Measurements from ENCODE around the gene PTTG1IP.
"Not testable (repeated sequence)": the region's sequence is repeated elsewhere in the genome, so short reads cannot be mapped to it uniquely, and the experiment has no call there.

Gene PTTG1IP

DNA sequence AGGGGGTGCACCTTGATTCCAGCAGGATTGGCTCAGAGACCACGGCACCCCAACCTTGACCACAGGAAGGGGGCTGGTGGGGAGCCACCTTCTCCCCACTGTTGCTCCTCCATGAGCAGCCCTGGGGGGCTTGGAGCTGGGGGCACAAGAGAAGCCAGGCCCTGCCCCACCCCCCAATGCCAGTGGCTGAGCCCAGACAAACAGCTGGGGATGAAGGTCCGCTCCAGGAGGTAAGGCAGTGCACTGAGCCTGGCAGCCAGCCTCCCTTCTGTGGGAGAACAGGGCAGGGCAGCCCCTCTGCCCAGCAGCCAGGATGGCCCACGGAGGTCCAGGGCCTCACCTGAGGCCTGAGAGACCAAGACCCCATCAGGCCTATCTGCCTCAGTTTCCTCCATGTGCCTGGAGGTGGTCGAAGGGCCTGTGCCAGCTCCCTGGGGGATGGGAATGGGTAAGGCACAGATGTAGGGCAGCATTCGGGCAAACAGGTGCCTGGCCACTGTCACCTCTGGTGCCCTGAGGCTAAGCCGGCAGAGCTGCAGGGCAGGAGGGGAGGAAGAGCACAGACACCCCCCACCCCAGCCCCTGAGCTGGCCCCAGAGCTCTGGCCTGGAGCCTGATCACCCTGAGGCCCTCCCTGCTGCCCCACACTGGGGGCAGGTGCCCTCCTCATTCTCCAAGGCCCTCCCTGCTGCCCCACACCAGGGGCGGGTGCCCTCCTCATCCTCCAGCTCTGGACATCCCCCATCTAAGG lies 40.1 kb upstream of the PTTG1IP start:
- no peaks in the 10 kb centered on the region for H3K36me3 ChIP-seq (ENCODE audit: control insufficient read depth in 2 of 2, insufficient read depth in 1 of 2, low read length in 2 of 2)
- TF ChIP-seq ZNF501 (tag by site-specific recombination; IDR thresholded peaks at IDR 0.05): no peak
- TF ChIP-seq, protein P1, sequence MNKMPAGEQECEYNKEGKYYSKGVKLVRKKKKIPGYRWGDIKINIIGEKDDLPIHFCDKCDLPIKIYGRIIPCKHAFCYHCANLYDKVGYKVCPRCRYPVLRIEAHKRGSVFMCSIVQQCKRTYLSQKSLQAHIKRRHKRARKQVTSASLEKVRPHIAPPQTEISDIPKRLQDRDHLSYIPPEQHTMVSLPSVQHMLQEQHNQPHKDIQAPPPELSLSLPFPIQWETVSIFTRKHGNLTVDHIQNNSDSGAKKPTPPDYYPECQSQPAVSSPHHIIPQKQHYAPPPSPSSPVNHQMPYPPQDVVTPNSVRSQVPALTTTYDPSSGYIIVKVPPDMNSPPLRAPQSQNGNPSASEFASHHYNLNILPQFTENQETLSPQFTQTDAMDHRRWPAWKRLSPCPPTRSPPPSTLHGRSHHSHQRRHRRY (tag by site-specific recombination; IDR thresholded peaks at IDR 0.05): no peak
- TF ChIP-seq, protein P2, sequence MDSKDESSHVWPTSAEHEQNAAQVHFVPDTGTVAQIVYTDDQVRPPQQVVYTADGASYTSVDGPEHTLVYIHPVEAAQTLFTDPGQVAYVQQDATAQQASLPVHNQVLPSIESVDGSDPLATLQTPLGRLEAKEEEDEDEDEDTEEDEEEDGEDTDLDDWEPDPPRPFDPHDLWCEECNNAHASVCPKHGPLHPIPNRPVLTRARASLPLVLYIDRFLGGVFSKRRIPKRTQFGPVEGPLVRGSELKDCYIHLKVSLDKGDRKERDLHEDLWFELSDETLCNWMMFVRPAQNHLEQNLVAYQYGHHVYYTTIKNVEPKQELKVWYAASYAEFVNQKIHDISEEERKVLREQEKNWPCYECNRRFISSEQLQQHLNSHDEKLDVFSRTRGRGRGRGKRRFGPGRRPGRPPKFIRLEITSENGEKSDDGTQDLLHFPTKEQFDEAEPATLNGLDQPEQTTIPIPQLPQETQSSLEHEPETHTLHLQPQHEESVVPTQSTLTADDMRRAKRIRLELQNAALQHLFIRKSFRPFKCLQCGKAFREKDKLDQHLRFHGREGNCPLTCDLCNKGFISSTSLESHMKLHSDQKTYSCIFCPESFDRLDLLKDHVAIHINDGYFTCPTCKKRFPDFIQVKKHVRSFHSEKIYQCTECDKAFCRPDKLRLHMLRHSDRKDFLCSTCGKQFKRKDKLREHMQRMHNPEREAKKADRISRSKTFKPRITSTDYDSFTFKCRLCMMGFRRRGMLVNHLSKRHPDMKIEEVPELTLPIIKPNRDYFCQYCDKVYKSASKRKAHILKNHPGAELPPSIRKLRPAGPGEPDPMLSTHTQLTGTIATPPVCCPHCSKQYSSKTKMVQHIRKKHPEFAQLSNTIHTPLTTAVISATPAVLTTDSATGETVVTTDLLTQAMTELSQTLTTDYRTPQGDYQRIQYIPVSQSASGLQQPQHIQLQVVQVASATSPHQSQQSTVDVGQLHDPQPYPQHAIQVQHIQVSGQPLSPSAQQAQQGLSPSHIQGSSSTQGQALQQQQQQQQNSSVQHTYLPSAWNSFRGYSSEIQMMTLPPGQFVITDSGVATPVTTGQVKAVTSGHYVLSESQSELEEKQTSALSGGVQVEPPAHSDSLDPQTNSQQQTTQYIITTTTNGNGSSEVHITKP (tag by site-specific recombination; IDR thresholded peaks at IDR 0.05): peak; percentile 98
- no peak overlapping the region for H3K27ac ChIP-seq (ENCODE audit: extremely low read depth, low read depth, low read length)
- POLR2A ChIA-PET: no interaction called here
- H3K4me3 ChIP-seq (ENCODE audit: low read depth, low read length): no peak overlapping the region
- no peaks in the 10 kb centered on the region for H3K4me1 ChIP-seq (ENCODE audit: control insufficient read depth, insufficient read depth, low read length)
- CTCF ChIA-PET: interaction anchor here (1.0 to 1.1 kb wide), 2 partner anchors 113 to 215 kb away, joined by 3 to 4 read pairs; no protein-coding TSS in a partner anchor
- no peaks in the 10 kb centered on the region for H3K9me3 ChIP-seq (ENCODE audit: control insufficient read depth, insufficient read depth, low read depth, low read length)

DNA sequence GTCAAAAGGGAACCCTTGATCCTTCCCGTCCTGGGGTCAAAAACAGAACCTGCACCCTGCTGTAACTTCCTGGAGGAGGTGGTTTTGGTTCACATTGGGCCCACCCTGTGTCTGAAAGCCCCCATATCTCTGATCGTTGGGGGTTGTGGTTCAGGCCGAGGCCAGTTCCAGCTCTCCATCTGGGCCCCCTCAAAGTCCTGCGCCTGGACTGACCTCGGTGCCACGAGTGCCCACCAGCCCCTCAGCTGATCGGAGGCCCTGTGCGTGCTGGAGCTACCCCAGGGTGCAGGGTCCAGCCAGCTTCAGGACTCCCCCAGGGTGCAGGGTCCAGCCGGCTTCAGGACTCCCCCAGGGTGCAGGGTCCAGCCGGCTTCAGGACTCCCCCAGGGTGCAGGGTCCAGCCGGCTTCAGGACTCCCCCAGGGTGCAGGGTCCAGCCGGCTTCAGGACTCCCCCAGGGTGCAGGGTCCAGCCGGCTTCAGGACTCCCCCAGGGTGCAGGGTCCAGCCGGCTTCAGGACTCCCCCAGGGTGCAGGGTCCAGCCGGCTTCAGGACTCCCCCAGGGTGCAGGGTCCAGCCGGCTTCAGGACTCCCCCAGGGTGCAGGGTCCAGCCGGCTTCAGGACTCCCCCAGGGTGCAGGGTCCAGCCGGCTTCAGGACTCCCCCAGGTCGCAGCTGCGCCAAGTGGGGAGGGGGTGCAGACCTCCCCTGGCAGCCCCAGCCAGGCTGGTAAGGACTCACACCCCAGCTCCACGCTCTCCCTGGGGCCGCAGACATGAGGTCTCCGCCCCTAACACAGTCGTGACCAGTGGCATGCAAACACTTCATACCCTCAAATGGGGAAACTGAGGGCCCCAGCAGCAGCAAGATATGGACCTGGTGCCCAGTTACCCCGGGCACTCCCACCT lies 39.3 kb upstream of the PTTG1IP start:
- POLR2A ChIA-PET; H3K9me3 ChIP-seq (ENCODE audit: control insufficient read depth, insufficient read depth, low read depth, low read length); H3K4me1 ChIP-seq (ENCODE audit: control insufficient read depth, insufficient read depth, low read length); H3K36me3 ChIP-seq (ENCODE audit: control insufficient read depth in 2 of 2, insufficient read depth in 1 of 2, low read length in 2 of 2); H3K4me3 ChIP-seq (ENCODE audit: low read depth, low read length); H3K27ac ChIP-seq (ENCODE audit: extremely low read depth, low read depth, low read length): not testable (repeated sequence)
- CTCF ChIA-PET: interaction anchor here (0.6 to 1.1 kb wide), 2 partner anchors 20 to 216 kb away, joined by 3 read pairs; no protein-coding TSS in a partner anchor

DNA sequence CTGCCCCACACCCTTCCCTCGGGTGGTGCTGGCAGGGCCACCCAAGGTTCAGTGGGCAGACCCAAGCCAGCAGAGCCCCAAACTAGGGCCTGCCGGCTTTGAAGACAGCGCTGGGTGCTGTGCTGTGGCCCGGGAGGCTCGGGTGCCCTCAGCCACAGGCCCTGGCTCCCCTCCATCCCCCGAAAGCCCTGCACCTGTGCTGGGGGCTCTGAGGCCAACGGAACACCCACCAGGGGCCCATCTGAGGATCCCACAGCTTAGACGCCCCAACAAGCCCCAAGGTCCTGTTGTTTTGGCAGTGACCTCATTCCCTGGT lies 38.6 kb upstream of the PTTG1IP start:
- ChIA-PET POLR2A (no interaction called here), CTCF (interaction anchor here (0.6 kb wide), 1 partner anchor 20 kb away, joined by 3 read pairs; no protein-coding TSS in a partner anchor)
- Histone ChIP-seq H3K27ac (ENCODE audit: extremely low read depth, low read depth, low read length) (no peak overlapping the region), H3K36me3 (ENCODE audit: control insufficient read depth in 2 of 2, insufficient read depth in 1 of 2, low read length in 2 of 2) (no peaks in the 10 kb centered on the region), H3K9me3 (ENCODE audit: control insufficient read depth, insufficient read depth, low read depth, low read length) (no peaks in the 10 kb centered on the region), H3K4me1 (ENCODE audit: control insufficient read depth, insufficient read depth, low read length) (no peaks in the 10 kb centered on the region), H3K4me3 (ENCODE audit: low read depth, low read length) (no peak overlapping the region)
- TF ChIP-seq GLIS1 (tag by site-specific recombination; IDR thresholded peaks at IDR 0.05): peak; percentile 50; the same call in 1 of the 2 replicates
- TF ChIP-seq GLI2 (tag by site-specific recombination; IDR thresholded peaks at IDR 0.05; ENCODE audit: borderline replicate concordance, low read depth): no peak
- no peak for TF ChIP-seq GLI4 (tag by site-specific recombination; IDR thresholded peaks at IDR 0.05)
- TF ChIP-seq ZNF394 (tag by site-specific recombination; IDR thresholded peaks at IDR 0.05; ENCODE audit: borderline replicate concordance): no peak
- no peak for TF ChIP-seq ZNF510 (tag by site-specific recombination; IDR thresholded peaks at IDR 0.05; ENCODE audit: insufficient replicate concordance)
- TF ChIP-seq, protein P3, sequence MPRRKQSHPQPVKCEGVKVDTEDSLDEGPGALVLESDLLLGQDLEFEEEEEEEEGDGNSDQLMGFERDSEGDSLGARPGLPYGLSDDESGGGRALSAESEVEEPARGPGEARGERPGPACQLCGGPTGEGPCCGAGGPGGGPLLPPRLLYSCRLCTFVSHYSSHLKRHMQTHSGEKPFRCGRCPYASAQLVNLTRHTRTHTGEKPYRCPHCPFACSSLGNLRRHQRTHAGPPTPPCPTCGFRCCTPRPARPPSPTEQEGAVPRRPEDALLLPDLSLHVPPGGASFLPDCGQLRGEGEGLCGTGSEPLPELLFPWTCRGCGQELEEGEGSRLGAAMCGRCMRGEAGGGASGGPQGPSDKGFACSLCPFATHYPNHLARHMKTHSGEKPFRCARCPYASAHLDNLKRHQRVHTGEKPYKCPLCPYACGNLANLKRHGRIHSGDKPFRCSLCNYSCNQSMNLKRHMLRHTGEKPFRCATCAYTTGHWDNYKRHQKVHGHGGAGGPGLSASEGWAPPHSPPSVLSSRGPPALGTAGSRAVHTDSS (tag by site-specific recombination; IDR thresholded peaks at IDR 0.05): no peak
- TF ChIP-seq KLF1 (tag by site-specific recombination; IDR thresholded peaks at IDR 0.05): peak; percentile 85
- TF ChIP-seq, protein P4, sequence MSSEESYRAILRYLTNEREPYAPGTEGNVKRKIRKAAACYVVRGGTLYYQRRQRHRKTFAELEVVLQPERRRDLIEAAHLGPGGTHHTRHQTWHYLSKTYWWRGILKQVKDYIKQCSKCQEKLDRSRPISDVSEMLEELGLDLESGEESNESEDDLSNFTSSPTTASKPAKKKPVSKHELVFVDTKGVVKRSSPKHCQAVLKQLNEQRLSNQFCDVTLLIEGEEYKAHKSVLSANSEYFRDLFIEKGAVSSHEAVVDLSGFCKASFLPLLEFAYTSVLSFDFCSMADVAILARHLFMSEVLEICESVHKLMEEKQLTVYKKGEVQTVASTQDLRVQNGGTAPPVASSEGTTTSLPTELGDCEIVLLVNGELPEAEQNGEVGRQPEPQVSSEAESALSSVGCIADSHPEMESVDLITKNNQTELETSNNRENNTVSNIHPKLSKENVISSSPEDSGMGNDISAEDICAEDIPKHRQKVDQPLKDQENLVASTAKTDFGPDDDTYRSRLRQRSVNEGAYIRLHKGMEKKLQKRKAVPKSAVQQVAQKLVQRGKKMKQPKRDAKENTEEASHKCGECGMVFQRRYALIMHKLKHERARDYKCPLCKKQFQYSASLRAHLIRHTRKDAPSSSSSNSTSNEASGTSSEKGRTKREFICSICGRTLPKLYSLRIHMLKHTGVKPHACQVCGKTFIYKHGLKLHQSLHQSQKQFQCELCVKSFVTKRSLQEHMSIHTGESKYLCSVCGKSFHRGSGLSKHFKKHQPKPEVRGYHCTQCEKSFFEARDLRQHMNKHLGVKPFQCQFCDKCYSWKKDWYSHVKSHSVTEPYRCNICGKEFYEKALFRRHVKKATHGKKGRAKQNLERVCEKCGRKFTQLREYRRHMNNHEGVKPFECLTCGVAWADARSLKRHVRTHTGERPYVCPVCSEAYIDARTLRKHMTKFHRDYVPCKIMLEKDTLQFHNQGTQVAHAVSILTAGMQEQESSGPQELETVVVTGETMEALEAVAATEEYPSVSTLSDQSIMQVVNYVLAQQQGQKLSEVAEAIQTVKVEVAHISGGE (tag by site-specific recombination; conservative IDR thresholded peaks at IDR 0.05; ENCODE audit: low read depth): no peak

Measured in HEK293 (cell line).